GM12891 (cell line): ENCODE measurements around the gene CNOT3.

ENCODE experiments used
- PAX5 ChIP-seq: IDR thresholded peaks from 2 replicates; pipeline ENCODE4 v1.6.1; 2011; ENCODE audit warnings: low read length, moderate library complexity, mild to moderate bottlenecking; ENCODE audit not compliant: insufficient read depth, severe bottlenecking
- POLR2A ChIP-seq: IDR thresholded peaks from 2 replicates; pipeline ENCODE4 v1.6.1; 2011; ENCODE audit warnings: low read depth, low read length, control low read depth
- POLR2AphosphoS5 ChIP-seq: IDR thresholded peaks from 2 replicates; pipeline ENCODE4 v1.6.1; 2011; ENCODE audit warnings: low read depth, low read length, control low read depth
- POU2F2 ChIP-seq: IDR thresholded peaks from 2 replicates; pipeline ENCODE4 v1.6.1; 2011; ENCODE audit warnings: low read depth, mild to moderate bottlenecking, control low read depth, low read length, moderate library complexity
- TAF1 ChIP-seq: IDR thresholded peaks from 2 replicates; pipeline ENCODE4 v1.6.1; 2011; ENCODE audit warnings: low read depth, low read length, control low read depth

DNA sequence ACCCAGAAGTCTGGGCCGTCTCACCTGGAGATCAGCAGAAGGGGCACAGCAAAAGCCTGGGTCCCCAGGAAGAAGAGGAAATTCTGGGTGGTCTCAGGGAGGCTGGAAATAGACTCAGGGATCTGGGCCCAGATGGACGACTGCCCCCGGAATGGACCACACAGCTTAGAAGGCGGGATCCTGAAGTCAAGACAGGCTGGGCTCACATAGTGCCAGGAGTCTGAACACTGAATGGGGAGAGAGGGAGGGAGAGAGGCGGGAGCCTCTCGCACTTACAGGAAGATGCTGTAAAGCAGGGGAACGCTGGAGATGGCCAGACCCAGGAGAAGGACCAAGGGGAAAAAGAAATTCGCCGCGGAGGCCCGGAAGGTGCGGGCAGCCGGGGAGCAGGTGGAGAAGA lies 23.3 kb downstream of the CNOT3 start:
- TF ChIP-seq POU2F2 (no peak), POLR2AphosphoS5 (no peak), POLR2A (no peak), PAX5 (no peak), TAF1 (no peak)
